ENCODE data around the gene IST1. TPM values are rescaled to one million over a fixed set of nuclear protein-coding genes. Genes with fewer than 3 reads are reported as not detected.
A peak's percentile ranks its signal among the peaks of the same experiment; 100 is the strongest.

Gene IST1
- polyA plus RNA-seq (2011; rRNA removed) (227 and 236 TPM in 2 replicates), polyA minus RNA-seq (2011; rRNA and poly(A)+ RNA removed) (109 and 148 TPM in 2 replicates)

DNA sequence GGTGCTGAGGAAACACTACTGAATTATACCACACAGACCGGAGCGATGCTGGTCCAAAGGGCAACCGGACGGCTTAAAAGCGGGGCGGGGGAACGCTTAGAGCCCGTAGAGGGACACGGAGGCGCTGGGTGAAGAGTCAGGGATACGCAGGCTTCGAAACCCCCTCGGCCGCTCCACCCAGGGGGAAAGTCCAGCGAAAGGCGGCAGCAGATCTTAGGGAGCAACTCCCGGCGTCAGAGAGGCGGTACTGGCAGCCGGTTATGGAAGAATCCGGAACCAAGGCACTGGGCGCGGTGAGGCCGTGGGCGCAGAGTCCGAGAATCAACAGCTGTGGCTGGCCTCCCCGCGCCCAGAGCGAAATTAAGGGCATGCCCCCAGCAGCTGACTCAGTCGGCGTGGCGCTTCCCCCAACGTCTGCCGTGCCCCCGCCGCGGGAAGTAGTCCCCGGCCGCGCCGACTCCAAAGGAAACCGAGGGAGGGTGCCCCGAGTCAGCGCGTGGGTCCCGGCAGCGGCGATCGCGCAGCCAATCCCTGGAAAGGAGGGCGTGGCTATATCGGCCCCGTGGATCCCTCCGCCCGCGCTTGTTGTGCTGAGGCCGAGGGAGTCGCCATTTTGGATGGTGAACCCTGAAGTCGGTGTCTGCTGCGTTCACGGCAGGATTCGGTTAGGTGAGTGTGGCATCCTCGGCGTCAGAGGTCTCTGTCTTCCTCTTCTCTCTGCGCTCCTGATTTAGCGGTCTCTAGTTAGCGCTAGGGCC, at the start of gene IST1:
Gene IST1 (plus strand): TSS at position 611 of the 758 bp plus-strand sequence. CDS start 20,110 bp downstream, outside the sequence.
- ChIA-PET POLR2A (interaction anchor here (0.7 kb wide), 1 partner anchor 11 kb away, joined by 3 read pairs; the partner anchor contains the start of gene ZNF821), CTCF (interaction anchor here (1.5 to 5.0 kb wide), 3 partner anchors 11 to 40 kb away, joined by 4 to 30 read pairs (median 6); partner anchors contain the start of gene ZNF821)
- peak; percentile 76 for DNase-seq (ENCODE audit: low read depth)
- Histone ChIP-seq H3K4me3 (ENCODE audit: low read depth, low read length) (peak within 1 kb of the TSS; percentile 96), H3K27me3 (ENCODE audit: control insufficient read depth, insufficient read depth, low read length) (no peaks in the 10 kb centered on the region), H3K36me3 (ENCODE audit: control insufficient read depth, insufficient read depth, low read length) (peaks cover 1% of the 10 kb centered on the region; the same call in 1 of the 2 replicates)
- peak; percentile 16; the same call in 1 of the 2 replicates for TF ChIP-seq CTCF (IDR thresholded peaks at IDR 0.05; ENCODE audit: insufficient read depth, low read depth, low read length)

- no peak for TF ChIP-seq CTCF (IDR thresholded peaks at IDR 0.05; ENCODE audit: insufficient read depth, low read depth, low read length)
- H3K4me3 ChIP-seq (ENCODE audit: low read depth, low read length), result peak within 1 kb of the TSS; percentile 93
- ChIA-PET CTCF (interaction anchor here (1.5 kb wide), 1 partner anchor 17 kb away, joined by 4 read pairs; no protein-coding TSS in a partner anchor), POLR2A (interaction anchor here (0.6 kb wide), 1 partner anchor 12 kb away, joined by 9 read pairs; no protein-coding TSS in a partner anchor)
- H3K27me3 ChIP-seq (ENCODE audit: control insufficient read depth, insufficient read depth, low read length), result no peaks in the 10 kb centered on the region
- peak; percentile 16 for DNase-seq (ENCODE audit: low read depth)
- H3K36me3 ChIP-seq (ENCODE audit: control insufficient read depth, insufficient read depth, low read length), result peaks cover 19% of the 10 kb centered on the region
Observed at GRCh38 chr16:71845639-71846430, 49.5 kb upstream of the IST1 start, which contains the start of gene ATXN1L. TSS of gene ATXN1L (plus strand) at chr16:71845976. CDS start at chr16:71849741, 3,765 bp downstream.

DNA sequence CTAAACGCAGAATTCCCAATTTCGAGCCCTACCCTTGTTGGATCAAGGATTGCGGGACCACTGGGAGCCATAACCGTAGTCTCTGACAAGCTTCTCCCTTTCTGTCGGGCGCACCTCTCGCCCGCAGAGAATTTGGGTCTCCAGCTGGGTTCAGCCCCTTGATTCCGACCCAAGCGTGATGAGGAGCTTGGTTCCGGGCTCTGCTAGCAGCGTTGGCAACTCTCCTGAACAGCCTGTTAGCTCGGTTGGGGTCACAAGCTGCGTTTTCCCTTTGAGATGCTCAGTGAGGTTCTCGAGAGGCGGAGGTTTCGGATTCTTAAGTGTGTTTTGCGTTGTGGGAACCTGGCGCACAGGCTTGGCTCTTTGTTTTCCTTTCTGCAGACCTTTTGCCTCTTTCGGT, 48.9 kb upstream of the IST1 start:
- ChIA-PET CTCF (interaction anchor here (0.6 to 1.5 kb wide), 2 partner anchors 14 to 17 kb away, joined by 4 read pairs; no protein-coding TSS in a partner anchor), POLR2A (interaction anchor here (0.6 kb wide), 1 partner anchor 11 kb away, joined by 9 read pairs; no protein-coding TSS in a partner anchor)
- Histone ChIP-seq H3K36me3 (ENCODE audit: control insufficient read depth, insufficient read depth, low read length) (peaks cover 25% of the 10 kb centered on the region), H3K4me3 (ENCODE audit: low read depth, low read length) (peak overlapping the region; percentile 93), H3K27me3 (ENCODE audit: control insufficient read depth, insufficient read depth, low read length) (no peaks in the 10 kb centered on the region)
- TF ChIP-seq CTCF (IDR thresholded peaks at IDR 0.05; ENCODE audit: insufficient read depth, low read depth, low read length), result no peak
- no peak for DNase-seq (ENCODE audit: low read depth)

DNA sequence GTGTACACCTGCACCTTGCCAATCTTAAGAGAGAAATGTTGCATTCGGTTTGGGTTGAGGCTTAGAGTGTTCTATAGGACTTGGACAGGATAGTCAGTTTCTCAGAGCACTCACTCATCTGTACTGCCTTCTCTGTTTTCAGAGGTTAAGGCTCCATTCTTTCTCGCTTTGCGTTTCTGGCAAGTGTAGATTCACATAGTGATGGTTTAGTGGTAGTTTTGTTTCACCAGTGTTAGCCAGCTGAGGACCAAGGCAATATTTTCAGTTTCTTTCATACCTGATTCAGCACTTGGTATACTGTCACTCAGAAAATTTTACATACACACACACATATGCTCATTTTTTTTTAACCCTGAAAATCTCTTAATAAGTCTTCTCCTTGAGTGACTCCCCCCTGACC, 48.2 kb upstream of the IST1 start:
- TF ChIP-seq CTCF (IDR thresholded peaks at IDR 0.05; ENCODE audit: insufficient read depth, low read depth, low read length), result no peak
- Histone ChIP-seq H3K27me3 (ENCODE audit: control insufficient read depth, insufficient read depth, low read length) (no peaks in the 10 kb centered on the region), H3K4me3 (ENCODE audit: low read depth, low read length) (peak overlapping the region; percentile 93), H3K36me3 (ENCODE audit: control insufficient read depth, insufficient read depth, low read length) (peaks cover 28% of the 10 kb centered on the region)
- CTCF ChIA-PET, result interaction anchor here (1.5 kb wide), 1 partner anchor 16 kb away, joined by 4 read pairs; no protein-coding TSS in a partner anchor
- no peak for DNase-seq (ENCODE audit: low read depth)
- POLR2A ChIA-PET, result no interaction called here
